GM12872 (cell line): ENCODE data around the gene IQCE.

Source experiments
- TF ChIP-seq, protein P1 (sequence below): IDR thresholded peaks from 3 replicates; pipeline ENCODE4 v1.5.1; 2011; ENCODE audit warnings: low read depth, mild to moderate bottlenecking, low read length, moderate library complexity; ENCODE audit not compliant: insufficient read depth

IQCE gene

DNA sequence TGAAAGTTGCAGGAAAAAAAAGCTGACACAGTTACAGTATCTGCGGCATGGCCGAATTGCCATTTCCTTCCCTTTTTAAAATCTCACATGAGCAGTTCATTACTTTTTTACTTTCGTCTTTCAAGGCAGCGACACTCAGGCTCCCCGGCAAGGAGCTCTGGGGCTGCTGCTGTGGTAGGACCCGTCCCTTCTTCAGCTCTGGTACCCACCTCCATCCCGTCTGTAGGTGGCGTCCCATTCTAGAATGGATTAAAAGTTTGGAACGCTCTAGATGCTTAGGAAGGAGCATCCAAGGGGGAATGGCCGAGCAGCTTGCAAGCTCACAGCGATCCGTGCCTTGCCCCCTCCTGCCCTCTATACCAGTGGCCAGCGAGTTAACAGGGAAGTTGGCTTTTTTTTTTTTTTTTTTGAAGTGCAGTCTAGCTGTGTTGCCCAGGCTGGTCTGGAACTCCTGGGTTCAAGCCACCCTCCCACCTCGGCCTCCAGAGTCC is 50.2 kb downstream of the IQCE start:
- TF ChIP-seq, protein P1, sequence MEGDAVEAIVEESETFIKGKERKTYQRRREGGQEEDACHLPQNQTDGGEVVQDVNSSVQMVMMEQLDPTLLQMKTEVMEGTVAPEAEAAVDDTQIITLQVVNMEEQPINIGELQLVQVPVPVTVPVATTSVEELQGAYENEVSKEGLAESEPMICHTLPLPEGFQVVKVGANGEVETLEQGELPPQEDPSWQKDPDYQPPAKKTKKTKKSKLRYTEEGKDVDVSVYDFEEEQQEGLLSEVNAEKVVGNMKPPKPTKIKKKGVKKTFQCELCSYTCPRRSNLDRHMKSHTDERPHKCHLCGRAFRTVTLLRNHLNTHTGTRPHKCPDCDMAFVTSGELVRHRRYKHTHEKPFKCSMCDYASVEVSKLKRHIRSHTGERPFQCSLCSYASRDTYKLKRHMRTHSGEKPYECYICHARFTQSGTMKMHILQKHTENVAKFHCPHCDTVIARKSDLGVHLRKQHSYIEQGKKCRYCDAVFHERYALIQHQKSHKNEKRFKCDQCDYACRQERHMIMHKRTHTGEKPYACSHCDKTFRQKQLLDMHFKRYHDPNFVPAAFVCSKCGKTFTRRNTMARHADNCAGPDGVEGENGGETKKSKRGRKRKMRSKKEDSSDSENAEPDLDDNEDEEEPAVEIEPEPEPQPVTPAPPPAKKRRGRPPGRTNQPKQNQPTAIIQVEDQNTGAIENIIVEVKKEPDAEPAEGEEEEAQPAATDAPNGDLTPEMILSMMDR = peak; percentile 53

DNA sequence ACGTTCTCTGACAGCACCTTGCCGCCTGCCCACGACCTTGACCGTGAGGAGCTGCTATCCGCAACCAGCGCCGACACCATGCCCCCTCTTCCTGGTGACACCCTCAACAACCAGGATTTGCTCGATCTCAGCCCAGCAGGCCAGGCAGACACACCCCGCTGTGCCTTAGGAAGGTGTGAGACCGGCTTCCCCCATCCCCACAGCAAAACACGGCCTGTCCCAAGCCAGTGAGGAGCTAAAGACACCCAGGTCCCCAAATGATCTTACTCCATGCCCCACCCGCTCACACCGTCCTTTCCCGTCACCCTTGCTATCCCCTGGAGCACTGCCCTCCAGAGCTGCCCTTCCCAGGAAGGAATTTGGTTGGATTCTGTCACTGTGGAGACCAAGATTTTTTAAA is 51.7 kb downstream of the IQCE start:
- TF ChIP-seq, protein P1 = no peak

DNA sequence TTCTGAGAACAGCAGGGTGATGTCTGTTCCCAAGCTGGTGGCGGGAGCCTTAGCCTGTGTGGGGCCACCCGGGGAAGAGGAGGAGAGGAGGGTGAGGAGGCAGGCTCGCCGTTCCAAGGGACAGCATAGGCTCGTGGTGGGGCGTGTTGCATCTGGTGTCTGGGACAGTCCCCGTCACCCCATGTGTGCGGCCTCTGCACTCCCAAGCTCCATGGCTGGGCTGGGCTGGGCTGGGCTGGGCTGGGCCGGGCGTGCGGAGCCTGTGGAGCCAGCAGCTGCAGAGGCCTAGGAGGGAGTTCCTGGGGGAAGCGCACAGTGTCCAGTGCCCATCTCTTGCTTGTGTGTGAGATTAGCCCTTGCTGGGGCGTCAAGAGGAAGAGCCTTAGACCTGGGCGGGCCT is 52.1 kb downstream of the IQCE start:
- TF ChIP-seq, protein P1 = no peak

DNA sequence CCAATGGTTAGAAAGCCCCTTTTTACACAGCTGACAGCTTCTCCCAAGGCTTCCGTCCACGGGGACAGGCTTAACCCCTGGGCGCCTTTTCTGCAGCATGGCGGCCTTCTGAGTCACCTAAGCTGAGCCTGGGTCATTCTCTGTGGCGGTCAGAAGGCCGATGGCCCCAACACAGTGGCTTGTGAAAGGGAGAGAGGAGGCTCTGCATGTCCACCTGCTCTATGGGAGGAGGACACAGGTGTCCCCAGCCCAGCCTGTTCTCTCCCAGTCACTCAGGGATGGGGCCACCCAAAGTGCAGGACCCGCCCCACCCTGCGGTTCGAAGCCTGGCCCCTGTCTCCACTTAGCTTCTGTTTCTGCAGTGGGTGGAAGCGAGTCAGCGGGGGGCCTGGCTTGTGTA is 52.6 kb downstream of the IQCE start:
- TF ChIP-seq, protein P1 = no peak

DNA sequence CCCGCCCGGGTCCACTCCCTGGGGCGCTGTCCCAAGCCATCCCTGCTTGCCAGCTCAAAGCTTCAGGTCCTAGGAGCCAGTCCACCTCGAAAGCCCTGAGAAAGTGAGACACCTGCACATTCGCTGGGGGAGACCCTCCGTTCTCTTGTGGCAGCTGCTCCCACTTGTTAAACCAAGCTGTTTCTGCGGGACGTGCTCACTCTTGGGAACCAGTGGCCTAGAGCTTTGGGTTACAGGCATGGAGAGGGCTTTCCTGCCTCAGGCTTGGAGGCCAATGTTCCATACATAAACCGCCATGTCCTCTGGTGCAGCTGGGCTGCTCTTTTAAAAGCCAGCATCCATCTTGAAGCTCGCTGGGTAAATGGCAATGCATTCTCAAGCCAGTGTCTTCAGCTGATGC is 53.1 kb downstream of the IQCE start:
- TF ChIP-seq, protein P1 = no peak

DNA sequence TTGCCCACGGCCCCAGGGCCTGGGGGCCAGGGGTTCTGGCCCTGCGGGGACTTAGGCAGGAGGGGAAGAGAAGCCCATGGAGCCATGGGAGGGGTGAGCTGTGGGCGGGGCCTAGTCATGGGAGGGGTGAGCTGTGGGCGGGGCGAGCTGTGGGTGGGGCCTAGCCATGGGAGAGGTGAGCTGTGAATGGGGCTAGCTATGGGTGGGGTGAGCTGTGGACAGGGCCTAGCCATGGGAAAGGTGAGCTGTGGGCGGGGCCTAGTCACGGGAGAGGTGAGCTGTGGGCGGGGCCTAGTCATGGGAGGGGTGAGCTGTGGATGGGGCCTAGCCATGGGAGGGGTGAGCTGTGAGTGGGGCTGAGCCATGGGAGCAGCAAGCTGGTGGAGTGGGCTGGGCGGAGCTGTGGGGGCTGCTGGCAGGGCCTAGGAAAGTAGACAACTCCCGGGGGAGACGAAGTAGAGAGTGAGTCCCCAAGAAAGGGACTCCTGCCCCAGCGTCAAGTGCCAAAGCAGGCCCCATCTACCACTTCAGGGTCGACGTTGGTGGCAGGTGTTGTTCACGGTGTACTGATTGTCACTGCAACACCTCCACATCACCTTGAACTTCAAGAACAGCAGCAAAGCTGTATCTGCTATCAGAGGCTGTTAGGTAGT is 53.8 kb downstream of the IQCE start:
- TF ChIP-seq, protein P1 = no peak

DNA sequence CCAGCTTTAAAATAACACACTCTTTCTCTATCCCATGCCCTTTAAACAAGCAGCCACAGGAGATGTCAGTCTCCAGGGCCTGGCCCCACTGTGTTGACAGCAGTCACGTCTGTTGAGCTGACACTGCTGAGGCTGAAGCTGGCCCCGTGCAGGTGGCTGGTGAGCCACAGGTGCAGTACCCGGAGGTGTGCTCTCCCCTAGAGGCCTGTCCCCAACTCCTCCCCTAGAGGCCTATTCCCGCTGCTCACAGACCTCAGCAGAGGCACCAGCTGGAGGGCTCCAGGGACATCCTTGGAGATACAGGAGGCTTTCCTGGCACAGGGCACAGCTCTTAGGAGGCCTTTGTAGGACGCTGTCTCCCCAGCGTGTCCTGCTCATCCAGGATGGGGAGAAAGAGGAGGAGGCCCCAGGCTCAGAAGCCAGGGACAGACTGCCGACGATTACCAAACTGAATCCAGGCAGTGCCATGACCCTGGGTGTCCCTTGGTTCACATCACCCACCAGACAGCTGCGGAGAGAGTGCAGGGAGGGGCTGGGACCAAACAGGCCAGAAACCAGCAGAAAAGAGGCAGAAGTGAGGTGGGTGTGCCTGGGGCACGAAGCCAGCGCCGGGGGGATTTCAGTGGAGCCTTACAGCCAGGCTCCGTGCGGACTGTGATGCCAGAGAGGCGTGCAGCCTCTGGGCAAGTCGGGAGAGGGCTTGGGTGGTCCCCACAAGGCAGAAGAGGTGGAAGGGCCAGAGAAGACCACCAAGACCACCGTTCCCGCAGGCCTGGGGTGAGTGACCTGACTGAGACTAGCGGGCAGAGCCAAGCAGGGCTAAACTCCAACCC is 54.5 kb downstream of the IQCE start:
- TF ChIP-seq, protein P1 = no peak
